Panc1 (cell line): Measurements from ENCODE around the gene NTNG2. TPM values are rescaled to one million over a fixed set of nuclear protein-coding genes. Genes with fewer than 3 reads are reported as not detected.
A peak's percentile ranks its signal among the peaks of the same experiment; 100 is the strongest.

Experiments
- ATAC-seq: fragments of 200-7000 bp; cut with Tn5 transposase; 2 replicates; pipeline ENCODE4 v1.9.1; 2020; ENCODE audit warnings: mild to moderate bottlenecking, moderate library complexity
- BruUV-seq: library from RNA; stranded (reverse); fragments of 400-500 nt; replicated peaks from 2 replicates; lab custom pipeline; 2021; lab: Mats Ljungman, UMichigan
- CTCF ChIA-PET: fragments of 300-600 bp; sonication (Branson Sonifier 250); formaldehyde crosslinking; loops from one replicate; lab custom pipeline; 2022; ENCODE audit warnings: antibody characterized with exemption; lab: Charles Lee
- POLR2A ChIA-PET: fragments of 300-600 bp; sonication (Branson Sonifier 250); formaldehyde crosslinking; loops from one replicate; lab custom pipeline; 2022; ENCODE audit warnings: antibody characterized with exemption; lab: Charles Lee
- DNase-seq: peaks from one replicate; pipeline ENCODE4 v3.0.0-alpha.2; 2010; ENCODE audit warnings: low read depth, low spot score
- H3K27ac ChIP-seq: 2 replicates; pipeline ENCODE4 v1.5.1; 2011; ENCODE audit warnings: mild to moderate bottlenecking, low read length, inconsistent platforms
- H3K27me3 ChIP-seq: fragments of 200-500 bp; sonication (Bioruptor generic); 2 replicates; pipeline ENCODE4 v1.6.0; 2014; ENCODE audit warnings: low read length, inconsistent platforms; ENCODE audit not compliant: control insufficient read depth, insufficient read depth
- H3K36me3 ChIP-seq: fragments of 200-500 bp; sonication (Bioruptor generic); 2 replicates; pipeline ENCODE4 v1.5.1; 2014; ENCODE audit warnings: inconsistent platforms, mild to moderate bottlenecking, low read length, moderate library complexity; ENCODE audit not compliant: control insufficient read depth, insufficient read depth
- H3K4me1 ChIP-seq: 2 replicates; pipeline ENCODE4 v1.5.1; 2011; ENCODE audit warnings: inconsistent platforms, mild to moderate bottlenecking, low read length, moderate library complexity; ENCODE audit not compliant: control insufficient read depth, insufficient read depth
- H3K4me3 ChIP-seq, 2 experiments: 2 replicates each; pipeline ENCODE4 v1.5.1; 2011 to 2012; ENCODE audit warnings: low read depth in 2 of 2, low read length in 2 of 2, mild to moderate bottlenecking in 2 of 2, inconsistent platforms in 1 of 2, moderate library complexity in 1 of 2
- H3K9me3 ChIP-seq: fragments of 200-500 bp; sonication (Bioruptor generic); 2 replicates; pipeline ENCODE4 v1.5.1; 2014; ENCODE audit warnings: low read depth, mild to moderate bottlenecking, inconsistent platforms, low read length, moderate library complexity; ENCODE audit not compliant: control insufficient read depth, insufficient read depth
- CTCF ChIP-seq: fragments of 450-650 bp; IDR thresholded peaks from 2 replicates; pipeline ENCODE4 v1.5.1; 2017; ENCODE audit warnings: mild to moderate bottlenecking
- POLR2AphosphoS5 ChIP-seq: IDR thresholded peaks from 2 replicates; pipeline ENCODE4 v1.6.1; 2012; ENCODE audit warnings: mild to moderate bottlenecking, low read depth, low read length, moderate library complexity
- REST ChIP-seq, 2 experiments: IDR thresholded peaks; 2 replicates each; pipeline ENCODE4 v1.6.1; 2011 to 2012; ENCODE audit warnings: low read depth in 2 of 2, control low read depth in 1 of 2, low read length in 1 of 2, mild to moderate bottlenecking in 1 of 2, moderate library complexity in 1 of 2; ENCODE audit not compliant: insufficient read depth in 1 of 2
- SIN3A ChIP-seq: IDR thresholded peaks from 2 replicates; pipeline ENCODE4 v1.6.1; 2012; ENCODE audit warnings: low read depth, mild to moderate bottlenecking, low read length, moderate library complexity, borderline replicate concordance; ENCODE audit not compliant: insufficient read depth
- TCF7L2 ChIP-seq: IDR thresholded peaks from 2 replicates; pipeline ENCODE4 v1.6.1; 2011; ENCODE audit warnings: mild to moderate bottlenecking, low read depth, low read length, inconsistent platforms
- in situ Hi-C: cut with HindIII; loops from 2 replicates; pipeline ENCODE4 v1.10.0; 2016; ENCODE audit warnings: low sequenced_read_pairs, low pct_unique_long_range_greater_than_20kb
- intact Hi-C: fragments of 100-400 bp; cut with micrococcal nuclease; formaldehyde crosslinking; loops from one replicate; pipeline ENCODE4 v1.10.0; 2022; ENCODE audit not compliant: unreplicated experiment
- total RNA-seq: library from RNA; stranded (reverse); gene quantifications from one replicate; pipeline ENCODE4 v1.2.1, GENCODE V29; 2021; ENCODE audit not compliant: unreplicated experiment

NTNG2 gene
- total RNA-seq, 1 experiment from 2014 or later: 5.1 TPM

GRCh38 chr9:132240841-132241482 lies 79.1 kb downstream of the NTNG2 start:
- H3K4me3 ChIP-seq: peak overlapping the region; percentile 42 to 58
- ATAC-seq (peak; percentile 88), DNase-seq (peak; percentile 65)
- H3K27ac ChIP-seq: no peak overlapping the region
- H3K4me1 ChIP-seq: no peaks in the 10 kb centered on the region; the same call in none of the 2 replicates
- no peaks in the 10 kb centered on the region for H3K9me3 ChIP-seq
- intact Hi-C loops (no loop called here), in situ Hi-C loops (no loop called here)
- no peaks in the 10 kb centered on the region for H3K27me3 ChIP-seq
- ChIA-PET POLR2A (no interaction called here), CTCF (interaction anchor here (0.6 kb wide), 1 partner anchor 484 kb away, joined by 3 read pairs; no protein-coding TSS in a partner anchor)
- TF ChIP-seq CTCF (no peak), TCF7L2 (no peak), POLR2AphosphoS5 (no peak), REST (IDR thresholded peaks at IDR 0.05; ENCODE audit: insufficient read depth in 1 of 2, low read depth in 2 of 2, low read length in 1 of 2) (no peak), SIN3A (no peak)
- no TSS peak for BruUV-seq
- no peaks in the 10 kb centered on the region for H3K36me3 ChIP-seq

- ATAC-seq (no peak), DNase-seq (no peak)
- intact Hi-C loops (no loop called here), in situ Hi-C loops (no loop called here)
- no peaks in the 10 kb centered on the region; the same call in none of the 2 replicates for H3K4me1 ChIP-seq
- H3K27ac ChIP-seq: no peak overlapping the region
- TF ChIP-seq REST (IDR thresholded peaks at IDR 0.05; ENCODE audit: insufficient read depth in 1 of 2, low read depth in 2 of 2, low read length in 1 of 2) (no peak), POLR2AphosphoS5 (no peak), CTCF (no peak), SIN3A (no peak), TCF7L2 (no peak)
- H3K27me3 ChIP-seq: no peaks in the 10 kb centered on the region
- POLR2A ChIA-PET: no interaction called here
- no peaks in the 10 kb centered on the region for H3K36me3 ChIP-seq
- CTCF ChIA-PET: interaction anchor here (0.6 kb wide), 1 partner anchor 484 kb away, joined by 3 read pairs; no protein-coding TSS in a partner anchor
- BruUV-seq: no TSS peak
- peak overlapping the region; percentile 42 to 58 for H3K4me3 ChIP-seq
- H3K9me3 ChIP-seq: no peaks in the 10 kb centered on the region
These were observed 79.6 kb downstream of the NTNG2 start for GRCh38 chr9:132241483-132241839.
